RWPE2 (cell line): ENCODE results near the gene APBB1.
A peak's percentile ranks its signal among the peaks of the same experiment; 100 is the strongest.
"Not testable (repeated sequence)": the region's sequence is repeated elsewhere in the genome, so short reads cannot be mapped to it uniquely, and the experiment has no call there.

Experiments used
- ATAC-seq: fragments of 200-7000 bp; cut with Tn5 transposase; 3 replicates; pipeline ENCODE4 v1.9.1; 2021; ENCODE audit warnings: low read depth
- DNase-seq: peaks from one replicate; pipeline ENCODE4 v3.0.0-alpha.2; 2020; ENCODE audit warnings: low spot score
- H3K27ac ChIP-seq: fragments of 450-650 bp; 2 replicates; pipeline ENCODE4 v1.5.1; 2017; ENCODE audit warnings: mild to moderate bottlenecking; ENCODE audit not compliant: poor library complexity, severe bottlenecking
- H3K27me3 ChIP-seq: fragments of 250-450 bp; sonication (Bioruptor Pico); 2 replicates; pipeline ENCODE4 v1.5.1; 2021; ENCODE audit warnings: mild to moderate bottlenecking, moderate library complexity; ENCODE audit not compliant: insufficient read depth, poor library complexity, severe bottlenecking
- H3K36me3 ChIP-seq: fragments of 250-450 bp; sonication (Bioruptor Pico); 2 replicates; pipeline ENCODE4 v1.5.1; 2020; ENCODE audit warnings: low read depth, mild to moderate bottlenecking, moderate library complexity
- H3K4me1 ChIP-seq: fragments of 250-450 bp; sonication (Bioruptor Pico); 2 replicates; pipeline ENCODE4 v1.5.1; 2021; ENCODE audit warnings: mild to moderate bottlenecking, moderate library complexity; ENCODE audit not compliant: insufficient read depth, poor library complexity, severe bottlenecking
- H3K4me3 ChIP-seq: fragments of 250-450 bp; sonication (Bioruptor Pico); 2 replicates; pipeline ENCODE4 v1.5.1; 2021; ENCODE audit warnings: mild to moderate bottlenecking, moderate library complexity; ENCODE audit not compliant: severe bottlenecking
- H3K9me3 ChIP-seq: fragments of 250-450 bp; sonication (Bioruptor Pico); 2 replicates; pipeline ENCODE4 v1.5.1; 2021; ENCODE audit warnings: mild to moderate bottlenecking, moderate library complexity; ENCODE audit not compliant: severe bottlenecking
- TF ChIP-seq, protein P1 (sequence below): fragments of 450-650 bp; IDR thresholded peaks from one replicate; pipeline ENCODE4 v1.5.1; 2017; ENCODE audit warnings: mild to moderate bottlenecking, moderate library complexity; ENCODE audit not compliant: poor library complexity, severe bottlenecking

Gene APBB1

DNA sequence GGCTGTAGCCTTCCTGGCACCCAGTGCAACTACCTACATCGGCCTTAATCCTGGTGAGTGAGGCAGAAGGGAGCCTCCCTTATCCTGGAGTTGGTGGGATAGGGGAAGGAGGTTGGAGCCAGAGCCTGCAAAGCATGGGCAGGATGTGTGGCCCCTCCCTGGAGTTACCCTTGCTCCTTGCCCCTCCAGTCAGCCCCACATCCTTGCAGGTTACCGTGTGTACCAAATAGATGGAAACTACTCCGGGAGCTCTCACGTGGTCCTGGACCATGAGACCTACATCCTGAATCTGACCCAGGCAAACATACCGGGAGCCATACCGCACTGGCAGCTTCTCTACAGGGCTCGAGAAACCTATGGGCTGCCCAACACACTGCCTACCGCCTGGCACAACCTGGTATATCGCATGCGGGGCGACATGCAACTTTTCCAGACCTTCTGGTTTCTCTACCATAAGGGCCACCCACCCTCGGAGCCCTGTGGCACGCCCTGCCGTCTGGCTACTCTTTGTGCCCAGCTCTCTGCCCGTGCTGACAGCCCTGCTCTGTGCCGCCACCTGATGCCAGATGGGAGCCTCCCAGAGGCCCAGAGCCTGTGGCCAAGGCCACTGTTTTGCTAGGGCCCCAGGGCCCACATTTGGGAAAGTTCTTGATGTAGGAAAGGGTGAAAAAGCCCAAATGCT lies 24.8 kb downstream of the APBB1 start:
- Histone ChIP-seq H3K9me3 (no peaks in the 10 kb centered on the region), H3K4me1 (peaks cover 4% of the 10 kb centered on the region), H3K27ac (no peak overlapping the region), H3K36me3 (no peaks in the 10 kb centered on the region), H3K4me3 (no peak overlapping the region), H3K27me3 (no peaks in the 10 kb centered on the region)
- TF ChIP-seq, protein P1, sequence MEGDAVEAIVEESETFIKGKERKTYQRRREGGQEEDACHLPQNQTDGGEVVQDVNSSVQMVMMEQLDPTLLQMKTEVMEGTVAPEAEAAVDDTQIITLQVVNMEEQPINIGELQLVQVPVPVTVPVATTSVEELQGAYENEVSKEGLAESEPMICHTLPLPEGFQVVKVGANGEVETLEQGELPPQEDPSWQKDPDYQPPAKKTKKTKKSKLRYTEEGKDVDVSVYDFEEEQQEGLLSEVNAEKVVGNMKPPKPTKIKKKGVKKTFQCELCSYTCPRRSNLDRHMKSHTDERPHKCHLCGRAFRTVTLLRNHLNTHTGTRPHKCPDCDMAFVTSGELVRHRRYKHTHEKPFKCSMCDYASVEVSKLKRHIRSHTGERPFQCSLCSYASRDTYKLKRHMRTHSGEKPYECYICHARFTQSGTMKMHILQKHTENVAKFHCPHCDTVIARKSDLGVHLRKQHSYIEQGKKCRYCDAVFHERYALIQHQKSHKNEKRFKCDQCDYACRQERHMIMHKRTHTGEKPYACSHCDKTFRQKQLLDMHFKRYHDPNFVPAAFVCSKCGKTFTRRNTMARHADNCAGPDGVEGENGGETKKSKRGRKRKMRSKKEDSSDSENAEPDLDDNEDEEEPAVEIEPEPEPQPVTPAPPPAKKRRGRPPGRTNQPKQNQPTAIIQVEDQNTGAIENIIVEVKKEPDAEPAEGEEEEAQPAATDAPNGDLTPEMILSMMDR, result no peak
- ATAC-seq (no peak), DNase-seq (no peak)

DNA sequence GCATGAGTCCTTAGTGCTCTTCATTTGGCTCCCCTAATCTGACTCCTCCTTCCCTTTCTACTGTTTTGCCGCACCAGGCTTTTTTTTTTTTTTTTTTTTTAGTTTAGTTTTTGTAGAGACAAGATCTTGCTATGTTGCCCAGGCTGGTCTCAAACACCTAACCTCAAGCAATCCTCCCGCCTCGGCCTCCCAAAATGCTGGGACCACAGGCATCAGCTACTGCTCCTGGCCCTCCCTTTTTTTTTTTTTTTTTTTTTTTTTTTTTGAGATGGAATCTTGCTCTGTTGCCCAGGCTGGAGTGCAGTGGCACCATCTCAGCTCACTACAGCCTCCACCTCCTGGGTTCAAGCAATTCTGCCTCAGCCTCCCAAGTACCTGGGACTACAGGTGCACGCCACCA lies 26.6 kb downstream of the APBB1 start:
- not testable (repeated sequence) for ATAC-seq, H3K36me3 ChIP-seq, H3K27ac ChIP-seq, DNase-seq, H3K4me3 ChIP-seq, H3K27me3 ChIP-seq, H3K9me3 ChIP-seq
- H3K4me1 ChIP-seq, result peaks cover 15% of the 10 kb centered on the region

DNA sequence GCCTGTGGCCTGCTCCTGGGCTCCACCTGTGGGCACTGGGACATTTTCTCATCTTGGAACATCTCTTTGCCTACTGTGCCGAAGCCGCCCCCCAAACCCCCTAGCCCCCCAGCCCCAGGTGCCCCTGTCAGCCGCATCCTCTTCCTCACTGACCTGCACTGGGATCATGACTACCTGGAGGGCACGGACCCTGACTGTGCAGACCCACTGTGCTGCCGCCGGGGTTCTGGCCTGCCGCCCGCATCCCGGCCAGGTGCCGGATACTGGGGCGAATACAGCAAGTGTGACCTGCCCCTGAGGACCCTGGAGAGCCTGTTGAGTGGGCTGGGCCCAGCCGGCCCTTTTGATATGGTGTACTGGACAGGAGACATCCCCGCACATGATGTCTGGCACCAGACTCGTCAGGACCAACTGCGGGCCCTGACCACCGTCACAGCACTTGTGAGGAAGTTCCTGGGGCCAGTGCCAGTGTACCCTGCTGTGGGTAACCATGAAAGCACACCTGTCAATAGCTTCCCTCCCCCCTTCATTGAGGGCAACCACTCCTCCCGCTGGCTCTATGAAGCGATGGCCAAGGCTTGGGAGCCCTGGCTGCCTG lies 27.3 kb downstream of the APBB1 start:
- no peak for ATAC-seq
- no peak overlapping the region for H3K27ac ChIP-seq
- H3K27me3 ChIP-seq, result no peaks in the 10 kb centered on the region
- H3K36me3 ChIP-seq, result no peaks in the 10 kb centered on the region
- DNase-seq, result no peak
- peaks cover 15% of the 10 kb centered on the region for H3K4me1 ChIP-seq
- no peaks in the 10 kb centered on the region for H3K9me3 ChIP-seq
- no peak overlapping the region for H3K4me3 ChIP-seq
- TF ChIP-seq, protein P1, result no peak

DNA sequence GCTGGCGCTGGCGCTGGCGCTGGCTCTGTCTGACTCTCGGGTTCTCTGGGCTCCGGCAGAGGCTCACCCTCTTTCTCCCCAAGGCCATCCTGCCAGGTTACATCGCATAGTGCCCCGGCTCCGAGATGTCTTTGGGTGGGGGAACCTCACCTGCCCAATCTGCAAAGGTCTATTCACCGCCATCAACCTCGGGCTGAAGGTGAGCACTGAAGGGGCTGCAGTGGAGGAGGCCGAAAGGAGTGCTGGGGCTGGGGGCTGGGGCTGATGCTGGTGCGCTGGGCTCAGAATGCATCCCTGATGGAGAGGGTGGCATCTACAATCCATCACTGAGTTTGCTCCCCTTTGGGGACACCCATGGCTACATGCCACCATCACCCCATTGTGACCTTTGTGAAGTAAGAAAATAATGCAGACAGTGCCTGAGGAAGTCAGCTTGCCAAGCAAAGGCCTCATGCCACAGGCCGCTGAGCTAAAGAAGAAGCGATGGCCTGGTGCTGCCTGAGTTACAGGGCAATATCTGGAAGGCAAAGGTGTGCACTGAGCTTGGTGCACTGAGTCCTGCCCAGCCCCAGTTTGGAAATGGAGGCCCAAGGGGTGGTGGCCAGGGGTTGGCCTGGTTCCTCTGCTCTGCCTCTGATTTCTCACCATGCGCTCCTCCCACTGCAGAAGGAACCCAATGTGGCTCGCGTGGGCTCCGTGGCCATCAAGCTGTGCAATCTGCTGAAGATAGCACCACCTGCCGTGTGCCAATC lies 28.0 kb downstream of the APBB1 start:
- Histone ChIP-seq H3K36me3 (no peaks in the 10 kb centered on the region), H3K4me1 (peaks cover 15% of the 10 kb centered on the region), H3K9me3 (no peaks in the 10 kb centered on the region), H3K27me3 (no peaks in the 10 kb centered on the region), H3K4me3 (peak overlapping the region; percentile 62), H3K27ac (peak overlapping the region; percentile 63)
- TF ChIP-seq, protein P1, result no peak
- no peak; the same call in 2 of the 3 replicates for ATAC-seq
- no peak for DNase-seq

DNA sequence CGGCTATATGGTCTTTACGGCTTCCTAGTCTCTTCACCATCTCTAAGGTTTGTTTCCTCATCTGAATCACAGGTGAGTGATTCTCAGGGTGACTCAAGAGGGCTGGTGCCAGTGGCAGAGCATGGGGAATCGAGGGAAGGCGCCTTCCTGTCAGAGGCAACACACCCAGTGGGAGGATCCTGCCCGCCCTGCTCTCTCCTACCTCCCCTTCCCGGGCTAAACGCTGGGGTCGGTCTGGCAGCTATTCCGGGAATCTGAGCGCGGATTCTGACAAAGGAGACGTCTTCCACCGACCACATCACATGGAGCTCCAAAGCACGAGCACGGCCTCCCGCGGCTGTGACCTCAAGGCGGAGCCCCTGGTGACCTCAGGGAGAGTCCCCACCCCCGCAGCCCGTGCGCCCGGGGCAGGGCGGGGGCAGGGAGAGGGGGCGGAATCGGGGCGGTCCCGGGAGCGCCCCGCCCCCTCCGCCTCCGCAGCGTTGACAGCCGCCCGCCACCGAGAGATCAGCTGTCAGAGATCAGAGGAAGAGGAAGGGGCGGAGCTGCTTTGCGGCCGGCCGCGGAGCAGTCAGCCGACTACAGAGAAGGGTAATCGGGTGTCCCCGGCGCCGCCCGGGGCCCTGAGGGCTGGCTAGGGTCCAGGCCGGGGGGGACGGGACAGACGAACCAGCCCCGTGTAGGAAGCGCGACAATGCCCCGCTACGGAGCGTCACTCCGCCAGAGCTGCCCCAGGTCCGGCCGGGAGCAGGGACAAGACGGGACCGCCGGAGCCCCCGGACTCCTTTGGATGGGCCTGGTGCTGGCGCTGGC lies 28.8 kb downstream of the APBB1 start, which contains the start of gene SMPD1:
SMPD1 (plus strand) TSS at position 570 of the 813 bp plus-strand sequence; CDS start at position 695, 125 bp downstream.
- Histone ChIP-seq H3K4me1 (peaks cover 15% of the 10 kb centered on the region), H3K4me3 (peak within 1 kb of the TSS; percentile 62), H3K36me3 (no peaks in the 10 kb centered on the region), H3K27me3 (no peaks in the 10 kb centered on the region), H3K9me3 (no peaks in the 10 kb centered on the region), H3K27ac (peak within 1 kb of the TSS; percentile 63)
- TF ChIP-seq, protein P1, result no peak
- DNase-seq, result peak; percentile 93
- ATAC-seq, result peak; percentile 94
